HG02571 (cell line): ENCODE results near the gene CNBD2.
A peak's percentile ranks its signal among the peaks of the same experiment; 100 is the strongest.
"Not testable (repeated sequence)": the region's sequence is repeated elsewhere in the genome, so short reads cannot be mapped to it uniquely, and the experiment has no call there.

Experiments
- ATAC-seq: cut with Tn5 transposase; IDR thresholded peaks from one replicate; pipeline ENCODE4 v1.9.1; 2021; ENCODE audit warnings: mild to moderate bottlenecking, moderate library complexity; ENCODE audit not compliant: unreplicated experiment

The CNBD2 gene

GRCh38 chr20:36018208-36018988 lies 50.0 kb downstream of the CNBD2 start:
- no peak for ATAC-seq

GRCh38 chr20:36026131-36026530 lies 57.7 kb downstream of the CNBD2 start:
- not testable (repeated sequence) for ATAC-seq

- no peak for ATAC-seq
Observed at GRCh38 chr20:36028106-36028808, 59.9 kb downstream of the CNBD2 start.

- ATAC-seq, result no peak
Observed at GRCh38 chr20:36030149-36030548, 61.8 kb downstream of the CNBD2 start.

GRCh38 chr20:36031806-36032205 lies 63.4 kb downstream of the CNBD2 start:
- no peak for ATAC-seq

- ATAC-seq, result no peak
Observed at GRCh38 chr20:36034875-36035274, 66.5 kb downstream of the CNBD2 start.

GRCh38 chr20:36035745-36036144 lies 67.4 kb downstream of the CNBD2 start:
- ATAC-seq, result no peak

GRCh38 chr20:36036688-36037087 lies 68.3 kb downstream of the CNBD2 start:
- ATAC-seq, result no peak

GRCh38 chr20:36040571-36040970 lies 72.2 kb downstream of the CNBD2 start:
- ATAC-seq, result no peak

GRCh38 chr20:36043441-36043840 lies 75.1 kb downstream of the CNBD2 start:
- no peak for ATAC-seq

GRCh38 chr20:36043892-36044515 lies 75.6 kb downstream of the CNBD2 start:
- ATAC-seq, result no peak

GRCh38 chr20:36045373-36045714 lies 77.0 kb downstream of the CNBD2 start:
- ATAC-seq, result no peak

GRCh38 chr20:36046073-36046798 lies 77.8 kb downstream of the CNBD2 start:
- ATAC-seq, result not testable (repeated sequence)

GRCh38 chr20:36049408-36049807 lies 81.0 kb downstream of the CNBD2 start:
- not testable (repeated sequence) for ATAC-seq

- peak; percentile 87 for ATAC-seq
Observed at GRCh38 chr20:36050436-36051317, 82.3 kb downstream of the CNBD2 start.

GRCh38 chr20:36051318-36052116 lies 83.1 kb downstream of the CNBD2 start:
- no peak for ATAC-seq

GRCh38 chr20:36052117-36052513 lies 83.7 kb downstream of the CNBD2 start:
- no peak for ATAC-seq

GRCh38 chr20:36053863-36054518 lies 85.6 kb downstream of the CNBD2 start:
- ATAC-seq, result not testable (repeated sequence)

- ATAC-seq, result no peak
Observed at GRCh38 chr20:36055145-36055544, 86.8 kb downstream of the CNBD2 start.
